HK-2 (cell line): ENCODE results near the gene TOP3A.
"Not testable (repeated sequence)": the region's sequence is repeated elsewhere in the genome, so short reads cannot be mapped to it uniquely, and the experiment has no call there.

ENCODE experiments used
- DNase-seq: peaks from one replicate; pipeline ENCODE4 v3.0.0-alpha.2; 2018; ENCODE audit not compliant: unreplicated experiment

TOP3A gene

GRCh38 chr17:18323507-18324139 lies 8.8 kb upstream of the TOP3A start:
- DNase-seq: no peak

GRCh38 chr17:18323007-18323406 lies 8.2 kb upstream of the TOP3A start:
- peak; percentile 17 for DNase-seq

- DNase-seq: no peak
Observed at GRCh38 chr17:18322522-18322921, 7.7 kb upstream of the TOP3A start.

GRCh38 chr17:18321309-18321708 lies 6.5 kb upstream of the TOP3A start:
- no peak for DNase-seq

GRCh38 chr17:18320301-18320700 lies 5.5 kb upstream of the TOP3A start:
- DNase-seq: no peak

GRCh38 chr17:18319604-18320256 lies 4.9 kb upstream of the TOP3A start:
- no peak for DNase-seq

- no peak for DNase-seq
Observed at GRCh38 chr17:18318771-18319450, 4.1 kb upstream of the TOP3A start.

- DNase-seq: no peak
Observed at GRCh38 chr17:18318117-18318516, 3.3 kb upstream of the TOP3A start.

- DNase-seq: no peak
Observed at GRCh38 chr17:18315961-18316360, 1.2 kb upstream of the TOP3A start.

- no peak for DNase-seq
Observed at GRCh38 chr17:18315562-18315922, 748 bp upstream of the TOP3A start.

GRCh38 chr17:18314059-18314730 lies 599 bp downstream of the TOP3A start:
- DNase-seq: no peak

- no peak for DNase-seq
Observed at GRCh38 chr17:18309202-18309601, 5.6 kb downstream of the TOP3A start.

GRCh38 chr17:18303206-18303605 lies 11.6 kb downstream of the TOP3A start:
- DNase-seq: not testable (repeated sequence)

GRCh38 chr17:18300725-18301480 lies 13.9 kb downstream of the TOP3A start:
- DNase-seq: no peak

- not testable (repeated sequence) for DNase-seq
Observed at GRCh38 chr17:18298061-18298460, 16.7 kb downstream of the TOP3A start.

- no peak for DNase-seq
Observed at GRCh38 chr17:18291718-18292540, 22.9 kb downstream of the TOP3A start.

- no peak for DNase-seq
Observed at GRCh38 chr17:18285296-18285695, 29.5 kb downstream of the TOP3A start.

- DNase-seq: no peak
Observed at GRCh38 chr17:18281788-18282187, 33.0 kb downstream of the TOP3A start.

- no peak for DNase-seq
Observed at GRCh38 chr17:18280766-18281371, 33.9 kb downstream of the TOP3A start.

GRCh38 chr17:18280249-18280648 lies 34.5 kb downstream of the TOP3A start:
- no peak for DNase-seq

GRCh38 chr17:18278867-18279266 lies 35.9 kb downstream of the TOP3A start:
- DNase-seq: no peak
